Tibial nerve (tissue), 4 donors: ENCODE measurements around the gene ANGPTL8. TPM values are rescaled to one million over a fixed set of nuclear protein-coding genes. Genes with fewer than 3 reads are reported as not detected.

Experiments
- DNase-seq, 2 donors: peaks; one replicate each; pipeline ENCODE4 v3.0.0-alpha.2; 2019; ENCODE audit warnings: low spot score in 2 of 2
- H3K27ac ChIP-seq, 4 donors: fragments of 200-600 bp; sonication (generic) in 3 of 4; one replicate each; pipeline ENCODE4 v1.5.1; 2017 to 2019; ENCODE audit warnings: mild to moderate bottlenecking in 1 of 4
- H3K27me3 ChIP-seq, 2 donors: fragments of 200-600 bp; sonication (generic) in 1 of 2; one replicate each; pipeline versions ENCODE4 v1.5.1 to v1.6.0; 2017 to 2019
- H3K36me3 ChIP-seq, 3 donors: fragments of 200-600 bp; sonication (generic); one replicate each; pipeline ENCODE4 v1.5.1; 2018 to 2019
- H3K4me1 ChIP-seq, 4 donors: fragments of 200-600 bp; sonication (generic) in 3 of 4; one replicate each; pipeline ENCODE4 v1.5.1; 2017 to 2019
- H3K4me3 ChIP-seq, 4 donors: fragments of 200-600 bp; sonication (generic) in 3 of 4; one replicate each; pipeline ENCODE4 v1.5.1; 2017 to 2019; ENCODE audit warnings: mild to moderate bottlenecking in 1 of 4, moderate library complexity in 1 of 4
- H3K9me3 ChIP-seq, 4 donors: fragments of 200-600 bp; sonication (generic) in 3 of 4; one replicate each; pipeline ENCODE4 v1.5.1; 2017 to 2019
- CTCF ChIP-seq, 5 experiments: fragments of 200-600 bp in 3 of 5; fragments of 450-650 bp in 2 of 5; sonication (generic) in 3 of 5; IDR thresholded peaks; one replicate each; pipeline ENCODE4 v1.5.1; 2016 to 2019; ENCODE audit warnings: antibody characterized with exemption in 5 of 5, mild to moderate bottlenecking in 3 of 5, moderate library complexity in 2 of 5
- EP300 ChIP-seq, 2 donors: sonication (generic); formaldehyde crosslinking; IDR thresholded peaks; one replicate each; pipeline ENCODE4 v1.6.1; 2017; ENCODE audit warnings: antibody characterized with exemption in 2 of 2, mild to moderate bottlenecking in 1 of 2
- POLR2A ChIP-seq, 2 donors: fragments of 450-650 bp; IDR thresholded peaks; one replicate each; pipeline ENCODE4 v1.6.1; 2017; ENCODE audit warnings: antibody characterized with exemption in 2 of 2, mild to moderate bottlenecking in 2 of 2, moderate library complexity in 2 of 2
- WGBS, 2 donors: methylation state at CpG; one replicate each; pipeline ENCODE4 v1.1.5; 2018; 5-methylcytosine and 5-hydroxymethylcytosine counted together
- total RNA-seq, 4 donors: library from RNA; depleted of rRNA; stranded (reverse); fragments of >200 nt; gene quantifications; one replicate each; pipeline ENCODE4 v1.1.0, GENCODE V29; 2016

ANGPTL8 gene
- total RNA-seq, 4 donors from 2014 or later = 2.0 to 13.2 (median 10.8) TPM; not detected in 1

DNA sequence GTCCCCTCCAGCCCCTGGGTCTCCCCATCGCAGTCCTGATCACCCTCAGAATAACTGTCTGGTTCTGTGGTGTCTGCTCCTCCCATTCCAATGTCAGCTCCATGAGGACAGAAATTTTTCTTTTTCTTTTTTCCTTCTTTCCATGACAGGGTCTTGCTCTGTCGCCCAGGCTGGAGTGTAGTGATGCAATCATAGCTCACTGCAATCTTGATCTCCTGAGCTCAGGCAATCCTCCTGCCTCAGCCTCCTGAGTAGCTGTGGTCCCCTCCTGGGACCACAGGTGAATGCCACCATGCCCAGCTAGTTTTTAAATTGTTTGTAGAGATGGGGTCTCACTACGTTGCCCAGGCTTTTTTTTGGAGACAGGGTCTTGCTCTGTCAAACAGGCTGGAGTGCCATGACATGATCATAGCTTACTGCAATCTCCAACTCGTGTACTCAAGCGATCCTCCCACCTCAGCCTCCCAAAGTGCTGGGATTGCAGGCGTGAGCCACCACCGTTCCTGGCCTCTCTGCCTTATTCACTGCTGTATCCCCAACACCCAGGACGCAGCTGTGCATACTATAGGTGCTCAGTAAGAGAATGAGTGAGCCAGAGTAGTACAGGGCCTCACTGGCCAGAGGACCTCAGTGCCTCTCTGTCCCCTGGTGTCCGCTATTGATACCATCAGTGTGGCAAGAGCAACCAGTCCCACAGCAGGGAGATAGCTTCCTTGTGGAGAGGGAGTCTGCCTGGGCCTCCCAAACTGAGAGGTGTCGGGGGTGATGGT is 28.1 kb downstream of the ANGPTL8 start:
- no peaks in the 10 kb centered on the region for H3K9me3 ChIP-seq
- H3K27me3 ChIP-seq = no peaks in the 10 kb centered on the region
- H3K4me1 ChIP-seq = peaks cover 0 to 14% (median 2%) of the 10 kb centered on the region in 4 donors
- H3K4me3 ChIP-seq = no peak overlapping the region
- no peaks in the 10 kb centered on the region for H3K36me3 ChIP-seq
- DNase-seq = no peak
- 85 to 88% methylated on average over 10 of the region's 10 CpGs for WGBS, 2 donors
- TF ChIP-seq EP300 (IDR thresholded peaks at IDR 0.05) (no peak), POLR2A (IDR thresholded peaks at IDR 0.05) (no peak), CTCF (IDR thresholded peaks at IDR 0.05) (no peak)
- no peak overlapping the region for H3K27ac ChIP-seq

DNA sequence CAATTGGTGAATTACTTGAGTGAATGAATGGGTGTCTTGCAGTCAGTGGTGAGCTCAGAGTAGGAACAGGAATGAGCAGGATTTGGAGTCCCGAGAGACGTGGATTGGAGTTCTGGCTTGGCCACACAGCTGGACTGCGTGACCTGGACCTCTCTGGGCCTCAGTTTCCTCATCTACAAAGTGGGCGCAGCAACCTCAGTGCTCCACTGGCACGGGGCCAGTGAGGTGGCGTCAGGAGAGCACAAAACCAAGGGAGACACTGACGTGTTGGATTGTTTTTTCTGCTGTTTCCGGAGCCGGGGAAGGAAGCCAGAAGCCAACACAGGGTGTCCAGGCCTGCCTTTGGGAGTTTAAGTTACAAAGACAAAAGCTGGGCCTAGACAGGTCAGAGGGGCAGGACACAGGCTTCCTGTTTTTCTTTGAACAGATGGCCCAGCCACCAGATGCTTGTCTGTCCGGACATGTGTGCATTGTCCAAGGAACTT is 29.4 kb downstream of the ANGPTL8 start:
- Histone ChIP-seq H3K4me1 (peaks cover 0 to 10% (median 0%) of the 10 kb centered on the region in 4 donors), H3K4me3 (no peak overlapping the region), H3K36me3 (no peaks in the 10 kb centered on the region), H3K27me3 (no peaks in the 10 kb centered on the region), H3K9me3 (no peaks in the 10 kb centered on the region), H3K27ac (peak overlapping the region in 2 of 4 donors; percentile 3 to 48)
- 32 to 44% methylated on average over 10 of the region's 10 CpGs for WGBS, 2 donors
- peak; percentile 41 to 57 for DNase-seq
- TF ChIP-seq CTCF (IDR thresholded peaks at IDR 0.05) (no peak), POLR2A (IDR thresholded peaks at IDR 0.05) (no peak), EP300 (IDR thresholded peaks at IDR 0.05) (peak; percentile 23 to 86)

DNA sequence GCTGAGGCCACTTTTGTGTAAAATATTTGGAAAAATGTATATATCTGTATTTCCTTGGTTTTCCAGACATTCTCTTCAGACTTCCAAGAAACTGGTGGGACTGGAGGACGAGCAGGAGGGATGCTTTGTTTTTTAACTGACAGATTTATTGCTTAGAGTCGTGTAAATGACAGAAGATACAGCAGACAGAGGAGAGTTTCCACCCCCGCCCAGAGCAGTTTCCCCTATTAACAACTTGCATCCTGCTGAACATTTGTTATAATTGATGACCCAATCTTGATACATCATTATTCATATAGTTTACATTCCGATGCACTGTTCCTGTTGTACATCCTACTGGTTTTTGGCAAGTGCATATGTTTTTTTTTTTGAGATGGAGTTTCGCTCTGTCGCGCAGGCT is 30.0 kb downstream of the ANGPTL8 start:
- no peak for TF ChIP-seq POLR2A (IDR thresholded peaks at IDR 0.05)
- TF ChIP-seq CTCF (IDR thresholded peaks at IDR 0.05) = no peak
- no peak for TF ChIP-seq EP300 (IDR thresholded peaks at IDR 0.05)
- Histone ChIP-seq H3K9me3 (no peaks in the 10 kb centered on the region), H3K4me1 (peaks cover 0 to 10% (median 0%) of the 10 kb centered on the region in 4 donors), H3K27ac (peak overlapping the region in 2 of 4 donors; percentile 3 to 48), H3K27me3 (no peaks in the 10 kb centered on the region), H3K36me3 (no peaks in the 10 kb centered on the region), H3K4me3 (no peak overlapping the region)
- DNase-seq = no peak
- WGBS, 2 donors = 54 to 55% methylated on average over 7 of the region's 7 CpGs

DNA sequence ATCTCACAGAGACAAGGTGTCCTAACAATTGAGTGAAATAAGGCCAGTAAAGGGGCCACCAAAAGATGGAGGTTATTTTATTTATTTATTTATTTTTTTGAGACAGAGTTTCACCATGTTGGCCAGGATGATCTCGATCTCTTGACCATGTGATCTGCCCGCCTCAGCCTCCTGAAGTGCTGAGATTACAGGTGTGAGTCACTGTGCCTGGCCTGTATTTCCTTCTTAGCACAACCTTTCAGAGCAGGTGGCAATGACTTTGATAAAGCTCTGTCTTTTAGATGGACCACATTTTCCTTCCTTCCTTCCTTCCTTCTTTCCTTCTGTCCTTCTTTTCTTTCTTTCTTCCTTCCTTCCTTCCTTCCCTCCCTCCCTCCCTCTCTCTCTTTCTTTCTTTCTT is 33.9 kb downstream of the ANGPTL8 start:
- no peak overlapping the region for H3K4me3 ChIP-seq
- H3K27ac ChIP-seq = no peak overlapping the region
- WGBS, 2 donors = 79 to 82% methylated on average over 2 of the region's 2 CpGs
- DNase-seq = no peak
- no peaks in the 10 kb centered on the region for H3K9me3 ChIP-seq
- H3K4me1 ChIP-seq = peaks cover 0 to 20% (median 0%) of the 10 kb centered on the region in 4 donors
- no peaks in the 10 kb centered on the region for H3K36me3 ChIP-seq
- H3K27me3 ChIP-seq = no peaks in the 10 kb centered on the region
- TF ChIP-seq POLR2A (IDR thresholded peaks at IDR 0.05) = no peak
- TF ChIP-seq EP300 (IDR thresholded peaks at IDR 0.05) = no peak
- TF ChIP-seq CTCF (IDR thresholded peaks at IDR 0.05) = no peak

GRCh38 chr19:11273989-11274388 is 34.6 kb downstream of the ANGPTL8 start:
- H3K4me1 ChIP-seq = peaks cover 0 to 18% (median 0%) of the 10 kb centered on the region in 4 donors
- no peak overlapping the region for H3K4me3 ChIP-seq
- no peak for DNase-seq
- no peak for TF ChIP-seq POLR2A (IDR thresholded peaks at IDR 0.05)
- no peak for TF ChIP-seq EP300 (IDR thresholded peaks at IDR 0.05)
- TF ChIP-seq CTCF (IDR thresholded peaks at IDR 0.05) = no peak
- no peak overlapping the region for H3K27ac ChIP-seq
- no peaks in the 10 kb centered on the region for H3K27me3 ChIP-seq
- 78 to 88% methylated on average over 4 to 5 of the region's 5 CpGs for WGBS, 2 donors
- H3K9me3 ChIP-seq = no peaks in the 10 kb centered on the region
- H3K36me3 ChIP-seq = no peaks in the 10 kb centered on the region
